ENCODE data around the gene ZNF280B. TPM values are rescaled to one million over a fixed set of nuclear protein-coding genes. Genes with fewer than 3 reads are reported as not detected.

Gene ZNF280B
- total and polyA plus RNA-seq, 12 donors = 0.01 to 2.7 (median 0.80) TPM

- ATAC-seq (no peak), DNase-seq (no peak)
- TF ChIP-seq CTCF (IDR thresholded peaks at IDR 0.05) = no peak
- intact Hi-C loops (cut with DNase I) = no loop called here
- Histone ChIP-seq H3K36me3 (no peaks in the 10 kb centered on the region), H3K27ac (no peak overlapping the region), H3K9me3 (no peaks in the 10 kb centered on the region), H3K4me1 (no peaks in the 10 kb centered on the region), H3K27me3 (peaks cover 0 to 9% (median 0%) of the 10 kb centered on the region in 7 donors), H3K4me3 (no peak overlapping the region)
- WGBS, 2 donors = 78 to 79% methylated on average over 7 of the region's 7 CpGs
These were observed 23.4 kb upstream of the ZNF280B start for GRCh38 chr22:22531770-22532546.

- H3K27ac ChIP-seq = no peak overlapping the region
- no peak for TF ChIP-seq CTCF (IDR thresholded peaks at IDR 0.05)
- WGBS, 2 donors = 89 to 90% methylated on average over 2 of the region's 2 CpGs
- H3K4me3 ChIP-seq = no peak overlapping the region
- H3K27me3 ChIP-seq = peaks cover 0 to 8% (median 0%) of the 10 kb centered on the region in 7 donors
- no peaks in the 10 kb centered on the region for H3K9me3 ChIP-seq
- no peak for ATAC-seq
- H3K36me3 ChIP-seq = no peaks in the 10 kb centered on the region
- no peak for DNase-seq
- H3K4me1 ChIP-seq = no peaks in the 10 kb centered on the region
- intact Hi-C loops (cut with DNase I) = no loop called here
These were observed 20.2 kb upstream of the ZNF280B start for GRCh38 chr22:22528780-22529179.

GRCh38 chr22:22527312-22527711, 18.8 kb upstream of the ZNF280B start:
- no peaks in the 10 kb centered on the region for H3K36me3 ChIP-seq
- peaks cover 0 to 14% (median 7%) of the 10 kb centered on the region in 7 donors for H3K27me3 ChIP-seq
- 77 to 87% methylated on average over 5 of the region's 5 CpGs for WGBS, 2 donors
- H3K9me3 ChIP-seq = no peaks in the 10 kb centered on the region
- no peak overlapping the region for H3K27ac ChIP-seq
- H3K4me1 ChIP-seq = no peaks in the 10 kb centered on the region
- no peak for TF ChIP-seq CTCF (IDR thresholded peaks at IDR 0.05)
- ATAC-seq (no peak), DNase-seq (no peak)
- intact Hi-C loops (cut with DNase I) = no loop called here
- no peak overlapping the region for H3K4me3 ChIP-seq

GRCh38 chr22:22526125-22526912, 17.8 kb upstream of the ZNF280B start:
- no peak overlapping the region for H3K27ac ChIP-seq
- no peaks in the 10 kb centered on the region for H3K36me3 ChIP-seq
- 83 to 85% methylated on average over 4 of the region's 4 CpGs for WGBS, 2 donors
- TF ChIP-seq CTCF (IDR thresholded peaks at IDR 0.05) = no peak
- no peaks in the 10 kb centered on the region for H3K4me1 ChIP-seq
- H3K27me3 ChIP-seq = peaks cover 0 to 14% (median 7%) of the 10 kb centered on the region in 7 donors
- DNase-seq (no peak), ATAC-seq (no peak)
- no peak overlapping the region for H3K4me3 ChIP-seq
- H3K9me3 ChIP-seq = no peaks in the 10 kb centered on the region
- intact Hi-C loops (cut with DNase I) = no loop called here
